DOHH2 (cell line): ENCODE measurements around the gene SLC7A11.

ENCODE experiments used
- CTCF ChIP-seq: fragments of 200-600 bp; sonication (generic); IDR thresholded peaks from one replicate; pipeline ENCODE4 v1.5.1; 2014; ENCODE audit warnings: antibody characterized with exemption, mild to moderate bottlenecking, low read depth, low read length; ENCODE audit not compliant: poor library complexity, severe bottlenecking
- EZH2phosphoT487 ChIP-seq: fragments of 200-600 bp; sonication (generic); IDR thresholded peaks from 2 replicates; pipeline ENCODE4 v1.6.1; 2017; ENCODE audit warnings: borderline replicate concordance, mild to moderate bottlenecking, antibody characterized with exemption, low read length, moderate library complexity, mixed read lengths

DNA sequence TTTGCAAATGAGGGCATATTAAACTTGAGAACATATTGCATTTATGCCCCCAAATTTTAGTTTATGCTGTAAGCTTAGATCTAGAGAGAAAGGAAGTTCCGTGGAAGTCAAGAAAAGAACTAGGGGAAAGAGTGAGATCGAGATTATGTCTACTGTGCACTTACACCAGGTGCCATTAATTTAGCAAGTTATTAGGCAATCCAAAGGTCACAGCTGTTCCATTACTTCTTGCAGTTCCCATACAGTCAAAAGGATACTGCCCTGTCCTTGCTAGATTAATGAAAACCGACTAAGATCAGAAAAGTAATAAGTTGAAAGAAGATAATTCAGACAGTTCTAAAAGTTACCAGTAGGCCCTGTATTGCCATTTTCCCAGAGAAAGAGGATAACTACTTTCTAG is 49.3 kb upstream of the SLC7A11 start:
- TF ChIP-seq CTCF: no peak
- no peak for TF ChIP-seq EZH2phosphoT487
